H54 (cell line): ENCODE measurements around the gene KIAA1328.

Experiments used
- DNase-seq: peaks from one replicate; pipeline ENCODE4 v3.0.0; 2011; ENCODE audit warnings: low spot score, mixed read lengths; ENCODE audit not compliant: insufficient read length
- FAIRE-seq: peaks from 3 replicates; lab custom pipeline; 2011; peaks lifted over from hg19 to GRCh38; lab: Jason Lieb, UNC
- POLR2A ChIP-seq: IDR thresholded peaks from 2 replicates; pipeline ENCODE4 v1.6.1; 2011; ENCODE audit warnings: low read depth, mild to moderate bottlenecking, low read length

The KIAA1328 gene

DNA sequence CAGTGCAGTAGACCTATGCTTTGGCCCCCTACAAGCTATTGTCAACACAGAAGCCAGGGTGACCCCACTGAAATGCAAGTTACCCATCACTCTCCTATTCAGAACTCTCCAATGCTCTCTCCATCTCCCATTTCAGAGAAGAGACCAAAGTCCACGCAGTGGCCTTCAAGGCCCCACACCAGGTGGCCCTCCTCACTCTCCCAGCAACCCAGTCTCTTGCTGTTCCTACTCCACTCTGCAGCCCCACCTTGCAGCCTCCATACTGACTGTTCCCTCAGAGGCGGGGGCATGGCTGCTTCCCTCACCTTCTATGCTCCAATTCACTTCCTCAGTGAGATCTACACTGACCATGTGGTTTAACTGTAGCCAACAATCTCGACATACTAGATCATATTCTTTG, 423.4 kb downstream of the KIAA1328 start:
- no peak for FAIRE-seq
- no peak for DNase-seq
- TF ChIP-seq POLR2A, result no peak

DNA sequence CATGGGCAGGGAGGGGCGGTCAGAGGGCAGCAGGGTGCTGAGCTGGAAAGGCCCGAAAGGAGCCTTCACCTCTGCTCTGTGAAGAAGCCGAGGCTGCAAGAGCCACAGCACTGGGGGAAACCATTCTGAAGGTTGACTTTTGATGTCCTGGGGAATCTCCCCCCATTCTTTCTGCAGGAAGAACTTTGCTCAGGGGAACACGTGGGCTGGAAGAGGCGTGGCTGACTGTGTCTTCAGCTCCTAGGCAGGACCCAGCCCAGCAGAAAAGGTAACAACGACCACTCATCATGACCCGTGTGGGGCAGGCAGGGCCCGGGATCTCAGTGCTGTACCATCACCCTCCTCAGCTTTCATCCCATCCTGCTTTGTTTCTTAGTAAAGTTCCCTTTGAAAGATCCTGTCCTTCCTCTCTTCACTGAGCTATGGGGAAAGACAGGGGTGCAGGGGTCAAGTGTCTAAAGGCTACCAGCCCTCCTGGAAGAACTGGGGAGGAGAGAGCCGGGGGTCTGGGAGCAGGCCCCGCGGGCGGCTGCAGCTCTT, 424.0 kb downstream of the KIAA1328 start:
- TF ChIP-seq POLR2A, result no peak
- FAIRE-seq (no peak), DNase-seq (no peak)

DNA sequence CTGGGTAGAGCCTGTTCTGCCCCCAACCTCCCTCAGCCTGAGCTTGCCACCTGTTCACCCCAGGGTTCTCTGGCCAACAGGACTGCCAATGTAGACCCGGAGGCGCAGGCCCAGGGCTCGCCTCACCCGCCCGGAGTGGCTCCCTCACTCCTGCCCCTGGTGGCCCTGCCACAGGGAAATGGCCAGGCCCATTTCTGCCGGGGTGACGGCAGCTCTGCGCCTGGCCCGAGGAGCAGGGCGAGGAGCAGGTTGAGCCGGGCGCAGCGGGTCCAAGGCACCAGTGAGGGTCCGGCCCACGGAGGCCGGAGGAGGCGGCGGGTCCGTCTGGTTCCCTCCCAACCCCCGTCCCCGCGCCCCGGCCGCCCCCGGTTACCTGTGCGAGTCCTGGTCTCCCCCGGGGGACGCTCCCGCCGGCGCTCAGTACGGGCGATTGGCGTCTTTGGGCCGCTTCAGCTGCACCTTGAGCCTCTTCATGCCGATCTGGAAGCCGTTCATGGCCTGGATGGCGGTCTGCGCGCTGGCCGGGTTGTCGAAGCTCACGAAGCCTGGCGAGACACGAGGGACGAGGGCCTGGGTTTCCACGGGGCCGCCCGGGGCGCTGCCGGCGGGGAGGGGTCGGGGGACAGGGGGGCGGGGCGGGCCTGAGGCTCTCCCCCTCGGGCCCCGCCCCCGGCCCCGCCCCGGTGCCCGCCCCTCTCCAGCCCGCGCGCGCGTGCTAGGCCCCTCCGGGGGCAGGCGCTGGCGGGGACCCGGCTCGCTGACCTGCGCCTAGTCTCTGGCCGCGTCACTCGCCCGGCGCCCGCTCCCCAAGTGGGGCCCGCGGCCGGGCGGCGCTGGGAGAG, 424.7 kb downstream of the KIAA1328 start:
- no peak for TF ChIP-seq POLR2A
- FAIRE-seq (no peak), DNase-seq (no peak)

DNA sequence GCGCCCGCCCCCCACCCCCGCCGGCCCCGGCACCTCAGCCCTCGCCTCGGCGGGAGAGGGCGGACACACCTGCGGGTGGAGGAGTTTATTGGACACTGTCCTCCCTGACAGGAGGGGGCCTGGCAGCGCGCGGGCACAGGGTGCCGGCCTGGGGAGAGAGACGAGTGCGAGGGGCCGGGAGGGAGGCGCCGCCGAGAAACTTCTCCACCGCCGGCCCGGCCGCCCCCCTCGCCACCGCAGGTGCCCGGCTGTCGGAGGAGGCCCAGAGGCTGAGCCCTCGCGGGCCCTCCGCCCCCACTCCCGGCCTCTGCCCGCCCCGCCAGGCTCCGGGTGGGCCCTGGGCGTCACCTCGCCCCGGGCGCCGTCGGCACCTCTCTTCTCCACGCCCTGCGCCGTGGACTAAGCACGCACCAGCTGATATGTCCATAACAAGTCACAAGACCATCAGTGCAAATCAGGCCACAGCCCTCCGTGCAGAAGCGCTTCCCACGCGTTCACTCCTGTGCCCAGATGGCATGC, 425.4 kb downstream of the KIAA1328 start:
- TF ChIP-seq POLR2A, result no peak
- no peak for FAIRE-seq
- no peak for DNase-seq

DNA sequence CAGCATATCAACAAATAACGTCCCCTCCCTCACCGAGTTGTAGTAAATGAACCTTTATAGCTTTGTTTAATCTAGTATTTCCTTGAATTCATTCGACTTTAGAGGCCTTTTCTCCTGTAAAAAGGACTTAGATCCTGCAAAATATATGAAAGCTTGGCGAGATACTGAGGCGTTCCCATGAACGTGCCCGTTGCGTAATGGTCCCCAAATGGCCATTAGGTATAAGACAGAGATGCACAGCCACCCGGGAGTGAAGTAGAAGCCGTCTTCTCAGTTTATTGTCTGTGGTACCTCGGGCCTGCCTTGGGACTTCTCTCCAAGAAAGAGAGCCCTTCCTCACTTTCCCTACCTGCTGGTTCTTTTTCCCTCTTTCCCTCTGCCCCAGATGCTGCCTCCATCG, 426.0 kb downstream of the KIAA1328 start:
- no peak for TF ChIP-seq POLR2A
- DNase-seq (no peak), FAIRE-seq (no peak)

DNA sequence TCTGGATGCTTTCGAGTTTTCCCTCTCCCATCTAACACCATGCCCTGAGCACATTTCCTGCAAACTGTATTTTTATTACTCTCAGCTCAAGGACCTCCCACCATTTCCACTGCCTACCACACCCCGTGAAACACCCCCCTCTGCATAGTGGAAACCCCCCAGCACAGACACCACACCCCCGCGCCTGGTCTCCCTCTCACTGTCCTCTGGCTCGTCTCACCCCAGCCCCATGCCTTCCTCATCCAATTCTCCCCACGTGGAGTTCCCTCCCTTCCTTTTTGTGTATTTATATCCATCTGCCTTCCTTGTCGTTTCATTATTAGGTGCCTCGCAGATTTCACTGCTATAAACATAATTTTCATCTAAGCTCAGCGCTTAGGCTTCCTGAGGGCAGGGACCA, 429.2 kb downstream of the KIAA1328 start:
- TF ChIP-seq POLR2A, result no peak
- DNase-seq (no peak), FAIRE-seq (no peak)

DNA sequence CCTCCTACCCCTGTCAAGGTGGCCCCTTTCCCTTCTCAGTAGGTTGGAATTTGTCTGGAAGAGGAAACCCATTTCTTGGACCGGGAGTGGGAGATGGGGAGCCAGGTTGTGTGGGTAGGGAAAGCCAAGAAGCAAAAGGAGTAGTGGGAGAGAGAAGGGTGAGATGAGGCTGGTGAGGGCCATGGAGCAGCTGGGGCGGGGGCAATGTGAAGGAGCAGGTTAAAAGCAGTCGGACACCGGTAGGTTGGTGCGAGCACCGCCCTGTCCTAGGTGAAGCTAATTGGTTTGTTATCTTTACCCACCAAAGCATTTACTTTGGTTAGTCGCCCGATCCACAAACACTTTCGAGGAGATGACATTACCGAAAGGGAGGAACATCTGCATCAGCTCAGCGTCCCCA, 429.9 kb downstream of the KIAA1328 start:
- DNase-seq (no peak), FAIRE-seq (no peak)
- no peak for TF ChIP-seq POLR2A

DNA sequence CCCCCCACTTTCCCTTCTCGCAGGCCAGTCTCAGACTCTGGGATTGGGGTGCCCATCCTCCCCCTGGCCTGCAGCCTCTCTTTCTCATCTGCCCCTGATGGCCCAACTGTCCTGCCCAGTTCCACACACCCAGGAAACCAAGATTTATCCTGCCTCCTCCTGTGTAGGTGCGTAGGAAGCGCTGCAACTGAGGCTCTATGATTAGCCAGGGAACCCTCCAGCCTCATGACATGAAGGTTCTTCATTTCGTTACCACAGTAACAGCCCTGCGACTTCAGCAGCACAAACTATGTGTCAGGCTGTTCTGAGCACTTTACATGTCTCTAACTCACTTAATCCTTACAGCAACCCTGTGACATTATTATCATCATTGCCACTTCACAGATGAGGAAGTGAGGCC, 430.8 kb downstream of the KIAA1328 start:
- TF ChIP-seq POLR2A, result no peak
- DNase-seq (no peak), FAIRE-seq (no peak)

DNA sequence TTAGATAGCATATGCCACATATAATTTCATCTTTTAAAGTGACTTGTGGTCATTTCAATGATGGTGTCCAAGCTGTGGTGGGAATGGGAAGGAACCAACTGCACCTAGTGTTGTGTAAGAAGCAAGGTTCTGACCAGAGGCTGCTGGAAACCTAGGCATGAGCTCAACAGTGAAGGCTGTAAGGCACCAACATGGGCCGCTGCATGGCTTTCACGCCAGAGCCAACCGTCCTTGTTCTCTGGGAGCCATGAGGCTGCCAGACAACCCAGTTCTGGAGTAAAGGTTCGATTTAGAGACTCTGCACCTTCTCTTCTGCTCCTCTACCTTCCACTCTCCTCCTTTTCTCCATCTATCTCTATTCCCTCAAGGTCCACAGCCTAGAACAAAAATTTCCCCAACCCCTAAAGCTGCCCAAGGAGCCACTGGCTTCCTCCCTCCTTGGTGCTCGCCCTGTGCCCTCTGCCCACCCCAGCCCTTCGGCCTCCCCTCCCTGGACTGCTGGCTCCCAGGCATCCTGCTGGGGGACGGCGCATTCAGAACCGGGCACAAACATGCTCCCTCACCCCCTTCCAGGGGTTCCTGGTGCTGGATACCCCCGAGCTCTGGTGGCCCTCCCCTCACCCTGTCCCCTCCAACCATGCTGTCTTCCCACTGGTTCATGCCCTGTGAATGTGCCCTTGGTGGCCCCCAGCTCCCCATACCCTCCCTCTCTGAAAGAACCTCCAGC, 431.6 kb downstream of the KIAA1328 start:
- TF ChIP-seq POLR2A, result no peak
- FAIRE-seq (no peak), DNase-seq (no peak)

DNA sequence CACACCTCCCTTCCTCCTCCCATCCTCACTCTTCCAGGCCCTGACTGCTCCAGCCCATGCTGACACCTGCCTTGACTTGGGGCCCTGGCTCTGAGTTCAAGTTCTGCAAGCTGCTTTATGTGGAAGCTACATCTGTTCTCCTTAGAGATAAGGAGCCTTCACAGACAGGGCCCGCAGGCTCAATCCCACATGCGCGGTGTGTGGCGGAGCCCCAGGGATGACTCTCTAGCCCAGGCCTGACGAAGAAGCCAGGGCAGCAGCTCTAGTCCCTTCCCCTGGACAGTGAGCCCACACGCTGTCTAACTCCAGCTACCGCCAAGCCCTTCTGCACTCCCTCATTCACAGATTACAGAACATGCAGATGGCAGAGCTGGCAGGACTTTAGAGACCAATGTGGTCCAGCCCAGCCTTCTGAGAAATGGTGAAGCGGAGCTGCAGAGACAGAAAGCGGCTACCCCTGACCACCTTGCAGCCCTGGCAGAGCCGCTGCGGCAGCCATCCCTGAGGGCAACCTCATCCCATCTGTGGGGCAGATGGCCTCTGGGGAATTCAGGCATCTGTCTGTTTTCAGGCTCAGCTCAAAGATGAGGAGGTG, 432.4 kb downstream of the KIAA1328 start:
- TF ChIP-seq POLR2A, result no peak
- no peak for FAIRE-seq
- DNase-seq, result no peak

DNA sequence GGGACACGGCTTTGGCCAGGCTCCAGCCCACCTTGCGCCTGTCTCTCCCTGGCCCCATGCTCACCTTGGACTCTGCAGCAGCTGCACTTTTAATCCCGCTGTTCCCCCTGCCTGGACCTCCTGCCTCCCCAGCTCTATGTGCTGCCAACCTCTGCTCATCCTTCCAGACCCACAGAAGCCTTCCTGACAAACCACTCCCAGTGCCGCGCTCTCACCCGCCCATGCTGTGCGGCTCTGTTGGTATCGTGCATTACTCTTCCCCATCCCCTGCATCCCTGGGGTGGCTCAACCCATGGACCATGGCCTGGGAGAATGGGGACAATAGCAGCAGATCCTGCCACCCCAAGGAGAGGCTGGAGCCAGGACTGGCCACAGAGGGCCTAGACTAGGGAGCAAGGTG, 433.1 kb downstream of the KIAA1328 start:
- DNase-seq (no peak), FAIRE-seq (no peak)
- TF ChIP-seq POLR2A, result no peak

DNA sequence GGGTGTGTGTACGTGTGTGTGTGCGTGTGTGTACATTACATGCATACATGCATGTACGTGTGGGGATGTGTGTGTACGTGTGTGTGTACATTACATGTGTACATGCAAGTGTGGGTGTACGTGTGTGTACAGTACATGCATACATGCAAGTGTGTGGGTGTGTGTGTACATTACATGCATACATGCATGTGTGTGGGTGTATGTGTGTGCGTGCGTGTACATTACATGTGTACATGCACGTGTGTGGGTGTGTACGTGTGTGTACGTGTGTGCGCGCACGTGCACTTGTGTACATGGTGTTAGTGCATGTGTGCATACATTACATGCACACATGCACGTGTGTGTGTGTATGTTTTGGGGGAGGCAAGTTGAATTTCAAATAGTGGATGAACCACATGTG, 436.0 kb downstream of the KIAA1328 start:
- TF ChIP-seq POLR2A, result no peak
- no peak for DNase-seq
- FAIRE-seq, result no peak

DNA sequence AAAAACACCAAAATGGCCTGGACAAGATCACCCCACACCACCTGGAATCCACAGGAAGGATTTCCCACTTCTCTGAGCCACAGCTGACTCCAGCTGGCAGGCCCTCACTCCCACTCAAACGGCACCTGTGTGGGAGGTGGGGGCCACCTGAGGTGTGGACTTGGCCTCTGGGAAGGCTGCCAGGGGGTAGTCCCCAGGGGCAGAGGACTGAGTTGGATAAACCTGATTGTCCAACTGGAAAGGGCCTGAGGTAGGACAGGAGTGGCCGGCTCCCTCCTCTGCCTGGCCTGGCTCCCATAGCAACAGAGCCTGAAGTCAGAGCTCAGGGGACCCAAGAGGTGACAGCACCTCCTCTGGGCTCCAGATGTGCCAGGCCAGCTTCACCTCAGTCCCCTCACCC, 436.5 kb downstream of the KIAA1328 start:
- FAIRE-seq (no peak), DNase-seq (no peak)
- TF ChIP-seq POLR2A, result no peak

DNA sequence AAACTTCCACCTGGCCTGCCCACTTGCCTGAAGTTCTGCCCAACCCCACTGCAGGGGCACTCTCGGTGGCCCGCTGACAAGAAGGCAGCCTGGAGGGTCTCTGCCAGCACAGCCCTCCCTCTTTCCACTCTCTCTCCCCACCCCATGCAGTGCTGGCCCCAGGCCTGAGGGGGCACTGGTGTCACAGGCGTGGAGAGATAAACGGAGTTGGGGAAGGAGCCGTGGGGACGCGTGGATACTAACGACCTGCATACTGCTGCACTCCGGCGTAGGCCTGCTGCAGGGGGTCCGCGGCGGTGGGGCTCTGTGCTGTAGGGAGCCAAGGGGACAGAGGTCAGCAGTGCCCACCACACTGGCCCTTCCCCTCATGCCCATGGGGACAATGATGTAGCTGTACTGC, 437.4 kb downstream of the KIAA1328 start:
- TF ChIP-seq POLR2A, result no peak
- FAIRE-seq (no peak), DNase-seq (no peak)
